Upper lobe of left lung (tissue), 6 donors: ENCODE results near the gene CCNF. TPM values are rescaled to one million over a fixed set of nuclear protein-coding genes. Genes with fewer than 3 reads are reported as not detected.

Source experiments
- ATAC-seq, 2 donors: fragments of 200-7000 bp; cut with Tn5 transposase; one replicate each; pipeline ENCODE4 v1.9.1; 2022; ENCODE audit warnings: mild to moderate bottlenecking in 2 of 2, moderate library complexity in 2 of 2; ENCODE audit not compliant: low FRiP score in 2 of 2
- DNase-seq, 2 donors: peaks; one replicate each; pipeline ENCODE4 v3.0.0-alpha.2; 2019 to 2020
- H3K27ac ChIP-seq, 4 donors: fragments of 200-600 bp; sonication (generic); one replicate each; pipeline ENCODE4 v1.5.1; 2016 to 2019
- H3K27me3 ChIP-seq, 4 donors: fragments of 200-600 bp; sonication (generic); one replicate each; pipeline ENCODE4 v1.5.1; 2017 to 2019
- H3K36me3 ChIP-seq, 4 donors: fragments of 200-600 bp; sonication (generic); one replicate each; pipeline ENCODE4 v1.5.1; 2016 to 2019
- H3K4me1 ChIP-seq, 4 donors: fragments of 200-600 bp; sonication (generic); one replicate each; pipeline ENCODE4 v1.5.1; 2018 to 2019
- H3K4me3 ChIP-seq, 4 donors: fragments of 200-600 bp; sonication (generic); one replicate each; pipeline ENCODE4 v1.5.1; 2017 to 2019; ENCODE audit warnings: mild to moderate bottlenecking in 2 of 4, moderate library complexity in 1 of 4
- H3K9me3 ChIP-seq, 4 donors: fragments of 200-600 bp; sonication (generic); one replicate each; pipeline ENCODE4 v1.5.1; 2018 to 2019
- CTCF ChIP-seq, 6 experiments: fragments of 450-650 bp in 4 of 6; fragments of 200-600 bp in 2 of 6; sonication (generic) in 2 of 6; IDR thresholded peaks; one replicate each; pipeline ENCODE4 v1.5.1; 2016 to 2019; ENCODE audit warnings: antibody characterized with exemption in 6 of 6
- EP300 ChIP-seq, 4 donors: sonication (generic); formaldehyde crosslinking; IDR thresholded peaks; one replicate each; pipeline ENCODE4 v1.5.1; 2017; ENCODE audit warnings: antibody characterized with exemption in 4 of 4, control low read depth in 2 of 4
- POLR2A ChIP-seq, 4 donors: fragments of 450-650 bp; IDR thresholded peaks; one replicate each; pipeline ENCODE4 v1.5.1; 2016 to 2017; ENCODE audit warnings: antibody characterized with exemption in 4 of 4, mild to moderate bottlenecking in 2 of 4
- POLR2AphosphoS5 ChIP-seq, 2 donors: sonication (generic); formaldehyde crosslinking; IDR thresholded peaks; one replicate each; pipeline ENCODE4 v1.5.1; 2017; ENCODE audit warnings: antibody characterized with exemption in 2 of 2
- WGBS, 2 donors: methylation state at CpG; one replicate each; pipeline ENCODE4 v1.1.5; 2017 to 2018; 5-methylcytosine and 5-hydroxymethylcytosine counted together
- total RNA-seq, 6 donors: library from RNA; depleted of rRNA in 4 of 6; stranded (reverse); fragments of >200 nt in 4 of 6; gene quantifications; one replicate each; pipeline versions ENCODE4 v1.1.0 to v1.2.1, GENCODE V29; 2016 to 2021
- donor health status: DM: no; HTN: no; CAD: no; lungs with moderate emphysema.
- donor health status: DM: no; HTN: yes; CAD: no; lungs with severe emphysema.

Gene CCNF
- total RNA-seq, 6 donors from 2014 or later, result 2.7 to 5.2 (median 3.9) TPM

DNA sequence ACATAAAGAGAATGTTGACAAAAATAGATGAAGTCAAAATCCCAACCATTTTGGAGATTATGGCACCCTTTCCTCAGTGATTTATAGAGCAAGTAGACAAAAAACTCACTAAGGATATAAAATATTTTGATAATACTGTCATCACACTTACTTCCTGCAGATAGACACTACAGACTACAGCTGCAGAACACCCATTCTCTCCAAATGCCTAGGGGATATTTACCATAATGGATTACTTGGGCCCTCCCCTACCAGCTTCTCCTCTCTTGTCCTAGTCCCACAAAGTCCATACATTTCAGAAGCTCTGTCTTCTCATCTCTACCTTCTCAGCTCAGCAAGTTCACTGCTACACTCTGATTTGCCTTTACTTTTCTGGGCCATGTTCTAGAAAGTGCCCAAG lies 37.2 kb upstream of the CCNF start:
- no peak for DNase-seq
- H3K9me3 ChIP-seq, result peaks cover 0 to 10% (median 7%) of the 10 kb centered on the region in 4 donors
- H3K4me1 ChIP-seq, result no peaks in the 10 kb centered on the region
- H3K4me3 ChIP-seq, result no peak overlapping the region
- H3K27me3 ChIP-seq, result no peaks in the 10 kb centered on the region
- TF ChIP-seq CTCF (IDR thresholded peaks at IDR 0.05), result no peak
- no peak for TF ChIP-seq POLR2A (IDR thresholded peaks at IDR 0.05)
- no peak for TF ChIP-seq EP300 (IDR thresholded peaks at IDR 0.05)
- no peak for TF ChIP-seq POLR2AphosphoS5 (IDR thresholded peaks at IDR 0.05)
- no peak for ATAC-seq
- H3K36me3 ChIP-seq, result no peaks in the 10 kb centered on the region
- no peak overlapping the region for H3K27ac ChIP-seq

DNA sequence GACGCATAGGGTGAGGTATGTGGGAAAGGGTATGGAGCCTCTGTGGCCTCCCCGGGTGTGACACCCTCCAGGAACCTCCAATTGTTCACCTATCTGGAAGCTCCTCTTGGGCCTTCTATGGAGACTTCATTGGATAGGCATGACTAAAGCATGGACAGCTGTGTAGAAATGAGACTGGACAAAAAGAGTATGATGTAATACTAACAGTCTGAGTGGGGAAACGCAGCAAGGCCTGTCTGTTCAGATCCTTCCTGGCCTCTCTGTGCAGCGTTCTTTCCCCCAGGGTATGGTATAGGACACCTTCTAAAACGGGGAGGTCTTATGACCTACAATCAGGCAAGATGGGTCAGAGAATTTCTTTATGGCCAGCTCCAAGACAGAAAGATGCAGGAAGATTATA lies 30.7 kb upstream of the CCNF start:
- WGBS, 2 donors, result 86% methylated on average over 5 of the region's 5 CpGs

GRCh38 chr16:2404099-2404498 lies 25.1 kb upstream of the CCNF start:
- TF ChIP-seq POLR2A (IDR thresholded peaks at IDR 0.05), result no peak
- no peak for TF ChIP-seq POLR2AphosphoS5 (IDR thresholded peaks at IDR 0.05)
- no peak for TF ChIP-seq EP300 (IDR thresholded peaks at IDR 0.05)
- TF ChIP-seq CTCF (IDR thresholded peaks at IDR 0.05), result no peak
- WGBS, 2 donors, result 60 to 69% methylated on average over 4 of the region's 4 CpGs
- H3K27me3 ChIP-seq, result no peaks in the 10 kb centered on the region
- no peaks in the 10 kb centered on the region for H3K9me3 ChIP-seq
- ATAC-seq (no peak), DNase-seq (no peak)
- no peaks in the 10 kb centered on the region for H3K36me3 ChIP-seq
- H3K4me3 ChIP-seq, result no peak overlapping the region
- H3K4me1 ChIP-seq, result no peaks in the 10 kb centered on the region
- no peak overlapping the region for H3K27ac ChIP-seq

More for the DNA sequence above, 30.7 kb upstream of the CCNF start:
- H3K36me3 ChIP-seq, result no peaks in the 10 kb centered on the region
- H3K9me3 ChIP-seq, result no peaks in the 10 kb centered on the region
- H3K4me3 ChIP-seq, result no peak overlapping the region
- H3K4me1 ChIP-seq, result no peaks in the 10 kb centered on the region
- TF ChIP-seq EP300 (IDR thresholded peaks at IDR 0.05), result no peak
- no peak for TF ChIP-seq CTCF (IDR thresholded peaks at IDR 0.05)
- TF ChIP-seq POLR2AphosphoS5 (IDR thresholded peaks at IDR 0.05), result no peak
- no peak for TF ChIP-seq POLR2A (IDR thresholded peaks at IDR 0.05)
- H3K27me3 ChIP-seq, result no peaks in the 10 kb centered on the region
- ATAC-seq (no peak), DNase-seq (no peak)
- no peak overlapping the region for H3K27ac ChIP-seq

- Histone ChIP-seq H3K27me3 (no peaks in the 10 kb centered on the region), H3K4me1 (no peaks in the 10 kb centered on the region), H3K4me3 (no peak overlapping the region), H3K27ac (no peak overlapping the region), H3K9me3 (no peaks in the 10 kb centered on the region), H3K36me3 (no peaks in the 10 kb centered on the region)
- TF ChIP-seq POLR2A (IDR thresholded peaks at IDR 0.05), result no peak
- no peak for TF ChIP-seq EP300 (IDR thresholded peaks at IDR 0.05)
- TF ChIP-seq CTCF (IDR thresholded peaks at IDR 0.05), result no peak
- no peak for TF ChIP-seq POLR2AphosphoS5 (IDR thresholded peaks at IDR 0.05)
- DNase-seq (no peak), ATAC-seq (no peak)
- 53 to 65% methylated on average over 2 of the region's 2 CpGs for WGBS, 2 donors
Measured at GRCh38 chr16:2415085-2415484, 14.2 kb upstream of the CCNF start.

DNA sequence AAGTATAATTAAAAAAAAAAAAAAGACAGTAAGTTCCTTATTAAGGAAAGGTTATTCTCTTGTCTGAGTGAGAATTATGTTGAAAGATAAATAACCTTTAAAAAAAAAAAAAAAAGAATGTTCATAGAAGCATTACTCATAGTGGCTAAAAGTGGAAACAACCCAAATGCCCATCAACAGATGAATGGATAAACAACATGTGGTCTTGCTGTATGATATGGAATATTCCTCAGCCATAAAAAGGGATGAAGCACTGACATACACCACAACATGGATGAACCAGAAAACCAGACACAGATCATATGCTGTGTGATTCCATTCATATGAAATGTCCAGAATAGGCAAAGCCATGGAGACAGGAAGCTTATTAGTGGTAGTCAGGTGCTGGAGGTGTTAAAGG lies 9.2 kb upstream of the CCNF start:
- no peaks in the 10 kb centered on the region for H3K27me3 ChIP-seq
- H3K4me3 ChIP-seq, result no peak overlapping the region
- no peaks in the 10 kb centered on the region for H3K36me3 ChIP-seq
- ATAC-seq (no peak), DNase-seq (no peak)
- H3K4me1 ChIP-seq, result peaks cover 0 to 6% (median 0%) of the 10 kb centered on the region in 4 donors
- TF ChIP-seq EP300 (IDR thresholded peaks at IDR 0.05) (no peak), POLR2A (IDR thresholded peaks at IDR 0.05) (no peak), POLR2AphosphoS5 (IDR thresholded peaks at IDR 0.05) (no peak), CTCF (IDR thresholded peaks at IDR 0.05) (no peak)
- H3K9me3 ChIP-seq, result no peaks in the 10 kb centered on the region
- H3K27ac ChIP-seq, result no peak overlapping the region
